K562 (cell line): ENCODE data around the gene LYPLA2. TPM values are rescaled to one million over a fixed set of nuclear protein-coding genes. Genes with fewer than 3 reads are reported as not detected.

Experiments
- CBX3 ChIP-seq, 2 experiments: IDR thresholded peaks; 1 replicate in 1 of 2; 2 replicates in 1 of 2; pipeline ENCODE4 v1.6.1; 2012; ENCODE audit warnings: inconsistent platforms in 2 of 2, low read length in 2 of 2, borderline replicate concordance in 1 of 2, control low read depth in 1 of 2
- HDGF ChIP-seq: fragments of 450-650 bp; IDR thresholded peaks from 2 replicates; pipeline ENCODE4 v1.6.1; 2016
- HNRNPH1 ChIP-seq: fragments of 200-400 bp; formaldehyde crosslinking; optimal IDR thresholded peaks from 2 replicates; pipeline ENCODE3; 2017; ENCODE audit warnings: low read depth, mild to moderate bottlenecking, low read length, moderate library complexity
- KLF16 ChIP-seq: IDR thresholded peaks from 2 replicates; pipeline ENCODE4 v1.6.1; 2016; ENCODE audit warnings: antibody characterized with exemption
- MEIS2 ChIP-seq: fragments of 450-650 bp; IDR thresholded peaks from 2 replicates; pipeline ENCODE4 v1.6.1; 2014; ENCODE audit warnings: mild to moderate bottlenecking; ENCODE audit not compliant: partially characterized antibody
- PHTF2 ChIP-seq: fragments of 250-450 bp; sonication (Bioruptor Pico); IDR thresholded peaks from 2 replicates; pipeline ENCODE4 v1.5.0; 2021; ENCODE audit warnings: mild to moderate bottlenecking
- POLR2A ChIP-seq: fragments of 450-650 bp; conservative IDR thresholded peaks from 2 replicates; pipeline ENCODE4 v1.6.1; 2016
- POLR3G ChIP-seq: IDR thresholded peaks from 2 replicates; pipeline ENCODE4 v1.6.1; 2011; ENCODE audit not compliant: insufficient read length, insufficient replicate concordance; ENCODE audit errors: extremely low read depth
- RBM25 ChIP-seq: fragments of 200-400 bp; formaldehyde crosslinking; IDR thresholded peaks from 2 replicates; pipeline ENCODE4 v1.6.1; 2018; ENCODE audit warnings: low read length, low read depth, moderate library complexity; ENCODE audit not compliant: severe bottlenecking
- RNF2 ChIP-seq: sonication (generic); IDR thresholded peaks from 2 replicates; pipeline ENCODE4 v1.6.1; 2016
- SMAD3 ChIP-seq: fragments of 450-650 bp; formaldehyde crosslinking; conservative IDR thresholded peaks from 2 replicates; pipeline ENCODE4 v1.4.0; 2020; ENCODE audit warnings: mild to moderate bottlenecking
- SMARCC2 ChIP-seq: fragments of 450-650 bp; IDR thresholded peaks from 2 replicates; pipeline ENCODE4 v1.6.1; 2017; ENCODE audit warnings: antibody characterized with exemption, moderate library complexity, mild to moderate bottlenecking, low read depth
- SNRNP70 ChIP-seq: fragments of 200-400 bp; formaldehyde crosslinking; optimal IDR thresholded peaks from 2 replicates; pipeline ENCODE3; 2017; ENCODE audit warnings: low read depth, low read length
- ZBTB17 ChIP-seq: fragments of 450-650 bp; formaldehyde crosslinking; IDR thresholded peaks from 2 replicates; pipeline ENCODE4 v1.4.0; 2020; ENCODE audit warnings: mild to moderate bottlenecking
- ZNF121 ChIP-seq: sonication (generic); formaldehyde crosslinking; conservative IDR thresholded peaks from 2 replicates; pipeline ENCODE4 v1.8.0; 2022; ENCODE audit warnings: missing genetic modification reagents
- ZNF384 ChIP-seq: IDR thresholded peaks from 2 replicates; pipeline ENCODE4 v1.6.1; 2012; ENCODE audit warnings: low read depth, low read length, improper control_type of control experiment
- polyA plus RNA-seq, 8 experiments: library from polyadenylated mRNA; depleted of rRNA in 4 of 8; stranded (reverse) in 5 of 8; unstranded in 3 of 8; fragments of >200 nt; fragmentation: Nextera tagmentation in 2 of 8; fragmentation: Illumina TruSeq in 1 of 8; extraction: Ambion mirVana in 2 of 8; extraction: Trizol in 1 of 8; gene quantifications; 2 replicates each; pipeline versions ENCODE4 v1.2.1 to v1.2.3, GENCODE V29; 2011 to 2014; ENCODE audit warnings: inconsistent platforms in 1 of 8, missing spikeins in 1 of 8
- total RNA-seq, 7 experiments: library from RNA; depleted of rRNA in 6 of 7; stranded (reverse); fragments of >200 nt in 6 of 7; fragmentation: Illumina TruSeq in 2 of 7; extraction: Trizol in 2 of 7; gene quantifications; 2 replicates each; pipeline versions ENCODE4 v1.2.1 to v1.2.3, GENCODE V29; 2011 to 2021; ENCODE audit warnings: low replicate concordance in 1 of 7
- TF ChIP-seq, protein P1 (sequence below): fragments of 450-650 bp; IDR thresholded peaks from 2 replicates; pipeline ENCODE4 v1.6.1; 2016; ENCODE audit warnings: low read depth, mild to moderate bottlenecking, moderate library complexity
- TF ChIP-seq, protein P2 (sequence below): sonication (generic); formaldehyde crosslinking; IDR thresholded peaks from 2 replicates; pipeline ENCODE4 v1.8.0; 2022; ENCODE audit warnings: mild to moderate bottlenecking, missing genetic modification reagents, borderline replicate concordance
- TF ChIP-seq, protein P3 (sequence below): fragments of 250-450 bp; sonication (Bioruptor Pico); IDR thresholded peaks from 2 replicates; pipeline ENCODE4 v1.5.0; 2022; ENCODE audit warnings: mild to moderate bottlenecking
- TF ChIP-seq, protein P4 (sequence below): fragments of 250-450 bp; sonication (Bioruptor Pico); IDR thresholded peaks from 2 replicates; pipeline ENCODE4 v1.8.0; 2022; ENCODE audit warnings: inconsistent platforms
- TF ChIP-seq, protein P5 (sequence below): fragments of 250-450 bp; sonication (Bioruptor Pico); IDR thresholded peaks from 2 replicates; pipeline ENCODE4 v1.8.0; 2022; ENCODE audit warnings: moderate library complexity, mild to moderate bottlenecking, inconsistent platforms

Gene LYPLA2
- total and polyA plus RNA-seq, 9 of the 15 experiments (the other 6 are each of a cell fraction or from before 2014, with no cell fraction given): 3.9 to 128 (median 60.1) TPM

DNA sequence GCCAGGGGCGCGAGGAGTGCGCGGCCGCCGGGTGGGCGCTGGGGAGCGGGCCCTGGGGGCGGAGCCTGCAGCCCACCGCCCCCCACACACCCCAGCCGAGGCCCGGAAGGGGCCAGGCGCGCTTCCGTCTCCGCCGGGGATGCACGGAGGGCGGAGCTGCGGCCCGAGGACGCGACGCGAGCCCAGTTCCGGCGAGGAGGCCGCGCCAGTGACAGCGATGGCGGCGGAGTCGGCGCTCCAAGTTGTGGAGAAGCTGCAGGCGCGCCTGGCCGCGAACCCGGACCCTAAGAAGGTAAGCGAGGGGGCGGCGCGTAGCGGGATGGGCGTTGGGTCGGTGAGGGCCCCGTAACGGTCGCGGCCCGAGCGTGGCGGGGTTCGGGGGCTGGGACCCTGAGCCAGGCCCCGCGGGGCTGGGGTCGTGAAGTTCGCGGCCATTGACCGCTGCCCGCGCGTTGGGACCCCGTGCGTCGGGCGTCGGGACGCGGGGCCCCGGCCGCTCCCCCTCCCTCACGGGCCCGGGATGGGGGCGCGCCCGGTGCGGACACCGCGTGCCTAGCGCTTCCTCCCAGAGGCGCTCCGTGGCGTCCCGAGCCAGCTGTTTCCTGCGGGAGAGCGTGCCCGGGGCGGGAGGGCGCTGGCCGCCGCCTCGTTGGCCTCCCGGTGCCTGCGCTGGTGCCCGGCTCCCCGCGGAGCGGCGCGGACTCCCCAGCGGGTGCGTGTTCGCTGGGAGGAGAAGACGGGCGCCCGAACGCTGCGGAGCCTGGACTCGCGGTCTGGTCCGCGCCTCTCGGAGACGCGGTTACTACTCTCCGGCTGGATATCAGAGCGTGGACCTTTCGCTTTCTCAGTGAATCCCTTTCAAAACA is 47.4 kb upstream of the LYPLA2 start, which contains the start of gene ELOA (continued):
- no peak for TF ChIP-seq PHTF2 (CRISPR knock-in tag)
- no peak for TF ChIP-seq RBM25
- TF ChIP-seq ZNF121 (CRISPR knock-in tag): no peak
- TF ChIP-seq ZBTB17 (CRISPR knock-in tag): 0 out of 2 replicates have a peak, but pooled peaks have one; percentile 25
- no peak; the same call in 1 of the 2 replicates for TF ChIP-seq RNF2
- no peak for TF ChIP-seq HNRNPH1
- no peak for TF ChIP-seq HDGF
- no peak for TF ChIP-seq CBX3 (IDR thresholded peaks at IDR 0.05; ENCODE audit: borderline replicate concordance in 1 of 2, low read length in 2 of 2)
- TF ChIP-seq POLR3G: no peak
- TF ChIP-seq, protein P1, sequence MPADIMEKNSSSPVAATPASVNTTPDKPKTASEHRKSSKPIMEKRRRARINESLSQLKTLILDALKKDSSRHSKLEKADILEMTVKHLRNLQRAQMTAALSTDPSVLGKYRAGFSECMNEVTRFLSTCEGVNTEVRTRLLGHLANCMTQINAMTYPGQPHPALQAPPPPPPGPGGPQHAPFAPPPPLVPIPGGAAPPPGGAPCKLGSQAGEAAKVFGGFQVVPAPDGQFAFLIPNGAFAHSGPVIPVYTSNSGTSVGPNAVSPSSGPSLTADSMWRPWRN: no peak
- TF ChIP-seq, protein P2, sequence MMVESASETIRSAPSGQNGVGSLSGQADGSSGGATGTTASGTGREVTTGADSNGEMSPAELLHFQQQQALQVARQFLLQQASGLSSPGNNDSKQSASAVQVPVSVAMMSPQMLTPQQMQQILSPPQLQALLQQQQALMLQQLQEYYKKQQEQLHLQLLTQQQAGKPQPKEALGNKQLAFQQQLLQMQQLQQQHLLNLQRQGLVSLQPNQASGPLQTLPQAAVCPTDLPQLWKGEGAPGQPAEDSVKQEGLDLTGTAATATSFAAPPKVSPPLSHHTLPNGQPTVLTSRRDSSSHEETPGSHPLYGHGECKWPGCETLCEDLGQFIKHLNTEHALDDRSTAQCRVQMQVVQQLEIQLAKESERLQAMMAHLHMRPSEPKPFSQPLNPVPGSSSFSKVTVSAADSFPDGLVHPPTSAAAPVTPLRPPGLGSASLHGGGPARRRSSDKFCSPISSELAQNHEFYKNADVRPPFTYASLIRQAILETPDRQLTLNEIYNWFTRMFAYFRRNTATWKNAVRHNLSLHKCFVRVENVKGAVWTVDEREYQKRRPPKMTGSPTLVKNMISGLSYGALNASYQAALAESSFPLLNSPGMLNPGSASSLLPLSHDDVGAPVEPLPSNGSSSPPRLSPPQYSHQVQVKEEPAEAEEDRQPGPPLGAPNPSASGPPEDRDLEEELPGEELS: peak; percentile 38; the same call in 1 of the 2 replicates
- no peak for TF ChIP-seq KLF16
- no peak for TF ChIP-seq SMAD3 (CRISPR knock-in tag)
- TF ChIP-seq SMARCC2: no peak
- TF ChIP-seq, protein P3, sequence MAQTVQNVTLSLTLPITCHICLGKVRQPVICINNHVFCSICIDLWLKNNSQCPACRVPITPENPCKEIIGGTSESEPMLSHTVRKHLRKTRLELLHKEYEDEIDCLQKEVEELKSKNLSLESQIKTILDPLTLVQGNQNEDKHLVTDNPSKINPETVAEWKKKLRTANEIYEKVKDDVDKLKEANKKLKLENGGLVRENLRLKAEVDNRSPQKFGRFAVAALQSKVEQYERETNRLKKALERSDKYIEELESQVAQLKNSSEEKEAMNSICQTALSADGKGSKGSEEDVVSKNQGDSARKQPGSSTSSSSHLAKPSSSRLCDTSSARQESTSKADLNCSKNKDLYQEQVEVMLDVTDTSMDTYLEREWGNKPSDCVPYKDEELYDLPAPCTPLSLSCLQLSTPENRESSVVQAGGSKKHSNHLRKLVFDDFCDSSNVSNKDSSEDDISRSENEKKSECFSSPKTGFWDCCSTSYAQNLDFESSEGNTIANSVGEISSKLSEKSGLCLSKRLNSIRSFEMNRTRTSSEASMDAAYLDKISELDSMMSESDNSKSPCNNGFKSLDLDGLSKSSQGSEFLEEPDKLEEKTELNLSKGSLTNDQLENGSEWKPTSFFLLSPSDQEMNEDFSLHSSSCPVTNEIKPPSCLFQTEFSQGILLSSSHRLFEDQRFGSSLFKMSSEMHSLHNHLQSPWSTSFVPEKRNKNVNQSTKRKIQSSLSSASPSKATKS (CRISPR knock-in tag): no peak
- TF ChIP-seq SNRNP70: no peak
- TF ChIP-seq, protein P4, sequence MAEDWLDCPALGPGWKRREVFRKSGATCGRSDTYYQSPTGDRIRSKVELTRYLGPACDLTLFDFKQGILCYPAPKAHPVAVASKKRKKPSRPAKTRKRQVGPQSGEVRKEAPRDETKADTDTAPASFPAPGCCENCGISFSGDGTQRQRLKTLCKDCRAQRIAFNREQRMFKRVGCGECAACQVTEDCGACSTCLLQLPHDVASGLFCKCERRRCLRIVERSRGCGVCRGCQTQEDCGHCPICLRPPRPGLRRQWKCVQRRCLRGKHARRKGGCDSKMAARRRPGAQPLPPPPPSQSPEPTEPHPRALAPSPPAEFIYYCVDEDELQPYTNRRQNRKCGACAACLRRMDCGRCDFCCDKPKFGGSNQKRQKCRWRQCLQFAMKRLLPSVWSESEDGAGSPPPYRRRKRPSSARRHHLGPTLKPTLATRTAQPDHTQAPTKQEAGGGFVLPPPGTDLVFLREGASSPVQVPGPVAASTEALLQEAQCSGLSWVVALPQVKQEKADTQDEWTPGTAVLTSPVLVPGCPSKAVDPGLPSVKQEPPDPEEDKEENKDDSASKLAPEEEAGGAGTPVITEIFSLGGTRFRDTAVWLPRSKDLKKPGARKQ (CRISPR knock-in tag): no peak
- TF ChIP-seq ZNF384: no peak
- TF ChIP-seq MEIS2: no peak
- TF ChIP-seq, protein P5, sequence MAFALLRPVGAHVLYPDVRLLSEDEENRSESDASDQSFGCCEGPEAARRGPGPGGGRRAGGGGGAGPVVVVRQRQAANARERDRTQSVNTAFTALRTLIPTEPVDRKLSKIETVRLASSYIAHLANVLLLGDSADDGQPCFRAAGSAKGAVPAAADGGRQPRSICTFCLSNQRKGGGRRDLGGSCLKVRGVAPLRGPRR: no peak
- peak; percentile 94 for TF ChIP-seq POLR2A
